BE2C (cell line): Measurements from ENCODE around the gene PEX11A.

ENCODE experiments used
- DNase-seq: peaks from one replicate; pipeline ENCODE4 v3.0.0-alpha.2; 2020
- H3K27me3 ChIP-seq: fragments of 250-450 bp; sonication (Bioruptor Pico); 2 replicates; pipeline ENCODE4 v1.5.1; 2020; ENCODE audit warnings: mild to moderate bottlenecking
- H3K36me3 ChIP-seq: fragments of 250-450 bp; sonication (Bioruptor Pico); 2 replicates; pipeline ENCODE4 v1.5.1; 2020; ENCODE audit warnings: mild to moderate bottlenecking
- H3K4me1 ChIP-seq: fragments of 250-450 bp; sonication (Bioruptor Pico); 2 replicates; pipeline ENCODE4 v1.5.1; 2020
- H3K4me3 ChIP-seq: 2 replicates; pipeline ENCODE4 v1.5.1; 2011; ENCODE audit warnings: low read depth, low read length
- H3K9me3 ChIP-seq: fragments of 250-450 bp; sonication (Bioruptor Pico); 2 replicates; pipeline ENCODE4 v1.5.1; 2020
- TF ChIP-seq, protein P1 (sequence below): IDR thresholded peaks from 2 replicates; pipeline ENCODE4 v1.5.1; 2012; ENCODE audit warnings: mild to moderate bottlenecking, low read depth, low read length

The PEX11A gene

DNA sequence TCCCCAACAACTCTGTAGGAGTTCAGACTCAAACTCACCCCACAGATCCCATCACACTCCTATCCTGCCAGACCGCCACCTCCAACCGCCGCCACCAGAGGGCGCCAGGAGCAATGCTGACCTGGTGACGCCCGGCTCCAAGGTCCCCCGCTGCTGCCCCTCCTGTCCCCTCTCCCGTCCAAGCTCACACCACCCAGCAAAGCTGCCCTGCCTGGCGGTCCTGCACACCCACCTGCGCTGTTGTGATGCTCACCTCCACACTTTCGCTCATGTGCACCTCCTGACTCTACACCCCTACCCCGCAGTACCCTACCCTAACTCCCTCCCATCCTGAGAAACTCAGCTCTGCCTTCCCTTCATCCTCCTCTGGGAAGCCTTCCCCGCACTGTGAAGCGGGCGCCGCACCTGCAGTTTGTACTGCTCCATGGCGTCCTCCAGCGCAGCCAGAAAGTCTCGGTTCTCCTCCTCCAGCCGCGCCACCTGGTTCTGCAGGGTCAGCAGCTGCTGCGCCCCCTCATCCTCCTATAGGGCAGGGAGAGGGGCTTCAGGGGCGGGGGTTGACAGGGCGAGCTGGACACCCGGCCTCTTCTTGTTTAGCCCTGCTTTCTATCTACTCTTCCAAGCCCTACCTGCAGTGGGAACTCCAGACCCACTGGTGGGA, 43.2 kb downstream of the PEX11A start:
- peak; percentile 83 for DNase-seq

DNA sequence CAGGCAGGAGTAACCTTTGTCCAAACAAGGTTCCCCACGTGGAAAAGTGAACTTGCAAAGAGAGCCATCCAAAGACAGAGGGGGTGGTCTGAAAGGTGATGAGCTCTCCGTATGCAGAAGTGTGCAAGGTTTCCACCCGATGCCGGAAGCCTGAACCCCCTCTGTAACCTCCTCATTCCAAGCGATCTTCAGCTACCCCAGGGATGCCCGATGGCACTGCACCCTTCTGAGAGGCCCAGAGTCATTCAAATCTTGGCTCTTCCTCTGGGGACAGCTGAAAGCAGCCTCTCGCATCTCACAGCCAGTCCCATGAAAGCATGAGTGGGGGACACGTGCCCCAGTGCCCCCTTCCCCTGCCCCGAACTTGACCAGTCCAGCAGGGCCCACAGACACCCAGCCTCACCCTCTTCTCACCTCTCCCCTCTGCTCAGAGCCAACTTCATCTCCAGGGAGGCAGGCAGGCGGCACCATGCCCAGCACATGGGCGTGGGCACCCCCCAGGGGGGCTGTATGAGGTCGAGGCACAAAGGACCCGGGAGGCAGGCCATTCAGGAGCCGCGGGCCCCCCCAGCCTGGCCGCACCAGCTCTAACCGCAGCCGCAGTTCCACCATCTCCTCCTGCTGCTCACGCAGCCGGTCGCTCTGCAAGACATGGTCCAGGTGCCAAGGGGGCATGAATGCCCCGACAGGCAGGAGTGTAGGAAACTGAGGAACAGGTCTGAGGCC, 44.0 kb downstream of the PEX11A start:
- H3K4me3 ChIP-seq = no peak overlapping the region
- H3K36me3 ChIP-seq = peaks cover 18% of the 10 kb centered on the region
- H3K4me1 ChIP-seq = no peaks in the 10 kb centered on the region
- TF ChIP-seq, protein P1, sequence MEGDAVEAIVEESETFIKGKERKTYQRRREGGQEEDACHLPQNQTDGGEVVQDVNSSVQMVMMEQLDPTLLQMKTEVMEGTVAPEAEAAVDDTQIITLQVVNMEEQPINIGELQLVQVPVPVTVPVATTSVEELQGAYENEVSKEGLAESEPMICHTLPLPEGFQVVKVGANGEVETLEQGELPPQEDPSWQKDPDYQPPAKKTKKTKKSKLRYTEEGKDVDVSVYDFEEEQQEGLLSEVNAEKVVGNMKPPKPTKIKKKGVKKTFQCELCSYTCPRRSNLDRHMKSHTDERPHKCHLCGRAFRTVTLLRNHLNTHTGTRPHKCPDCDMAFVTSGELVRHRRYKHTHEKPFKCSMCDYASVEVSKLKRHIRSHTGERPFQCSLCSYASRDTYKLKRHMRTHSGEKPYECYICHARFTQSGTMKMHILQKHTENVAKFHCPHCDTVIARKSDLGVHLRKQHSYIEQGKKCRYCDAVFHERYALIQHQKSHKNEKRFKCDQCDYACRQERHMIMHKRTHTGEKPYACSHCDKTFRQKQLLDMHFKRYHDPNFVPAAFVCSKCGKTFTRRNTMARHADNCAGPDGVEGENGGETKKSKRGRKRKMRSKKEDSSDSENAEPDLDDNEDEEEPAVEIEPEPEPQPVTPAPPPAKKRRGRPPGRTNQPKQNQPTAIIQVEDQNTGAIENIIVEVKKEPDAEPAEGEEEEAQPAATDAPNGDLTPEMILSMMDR = no peak
- no peaks in the 10 kb centered on the region for H3K9me3 ChIP-seq
- H3K27me3 ChIP-seq = no peaks in the 10 kb centered on the region
- DNase-seq = no peak

More for the DNA sequence above, 43.2 kb downstream of the PEX11A start:
- Histone ChIP-seq H3K4me1 (no peaks in the 10 kb centered on the region), H3K9me3 (no peaks in the 10 kb centered on the region), H3K36me3 (peaks cover 18% of the 10 kb centered on the region), H3K4me3 (no peak overlapping the region), H3K27me3 (no peaks in the 10 kb centered on the region)
- TF ChIP-seq, protein P1 = peak; percentile 82

DNA sequence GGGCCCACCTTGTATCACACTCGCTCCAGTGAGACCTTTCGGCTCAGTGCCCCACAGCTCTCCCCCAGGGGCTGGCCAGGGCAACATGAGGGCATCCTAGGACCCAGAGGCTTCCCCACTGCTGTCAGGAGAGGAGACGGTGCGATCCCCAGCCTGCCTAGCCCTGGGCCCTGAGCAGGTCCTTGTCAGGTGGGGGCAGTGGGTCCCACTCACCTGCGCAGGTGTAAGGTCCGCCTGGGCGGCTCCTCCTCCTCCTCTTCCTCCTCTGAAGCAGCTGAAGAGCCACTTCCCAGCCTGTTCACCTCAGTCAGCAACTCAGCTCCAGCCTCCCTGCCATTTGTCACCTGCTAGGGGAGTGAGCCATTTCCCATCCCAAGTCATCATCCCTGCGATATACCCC, 44.9 kb downstream of the PEX11A start:
- Histone ChIP-seq H3K4me1 (no peaks in the 10 kb centered on the region), H3K36me3 (peaks cover 18% of the 10 kb centered on the region), H3K27me3 (no peaks in the 10 kb centered on the region), H3K4me3 (no peak overlapping the region), H3K9me3 (no peaks in the 10 kb centered on the region)
- TF ChIP-seq, protein P1 = no peak
- no peak for DNase-seq

DNA sequence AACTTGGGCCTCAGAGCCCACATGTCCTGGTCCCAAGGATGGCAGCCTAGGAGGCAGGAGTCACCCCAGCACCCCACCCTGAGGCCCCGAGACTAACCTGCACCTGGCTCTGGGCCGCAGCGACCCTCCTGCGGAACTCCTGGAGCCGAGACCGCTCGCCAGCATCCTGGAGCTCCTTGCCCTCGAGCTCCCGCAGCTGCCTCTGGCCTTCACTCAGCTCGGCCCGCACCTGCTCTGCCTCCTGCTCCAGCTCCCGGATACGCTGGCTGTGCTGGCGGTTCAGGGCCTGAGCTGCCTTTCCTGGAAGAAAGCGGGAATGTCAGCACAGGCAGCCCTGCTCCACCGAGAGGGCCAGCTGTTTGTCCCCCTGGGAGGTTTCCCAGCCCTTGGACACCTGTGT, 48.4 kb downstream of the PEX11A start:
- no peak for DNase-seq
- TF ChIP-seq, protein P1 = no peak
- H3K36me3 ChIP-seq = peaks cover 9% of the 10 kb centered on the region

DNA sequence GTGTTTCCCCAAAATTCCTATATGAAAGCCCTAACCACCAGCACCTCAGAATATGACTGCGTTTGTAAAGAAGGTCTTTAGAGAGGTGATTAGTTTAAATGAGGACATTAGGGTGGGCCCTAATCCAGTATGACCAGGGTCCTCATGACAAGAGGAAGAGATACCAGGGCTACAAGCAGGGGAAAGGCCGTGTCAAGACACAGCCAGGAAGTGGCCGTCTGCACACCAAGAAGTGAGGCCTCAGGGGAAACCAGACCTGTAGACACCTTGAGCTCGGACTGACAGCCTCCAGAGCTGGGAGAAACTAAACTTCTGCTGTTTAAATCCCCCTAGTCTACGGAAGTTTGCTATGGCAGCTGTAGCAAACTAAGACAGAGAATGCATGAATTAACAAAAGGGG, 49.5 kb downstream of the PEX11A start:
- Histone ChIP-seq H3K27me3 (no peaks in the 10 kb centered on the region), H3K9me3 (no peaks in the 10 kb centered on the region), H3K4me3 (no peak overlapping the region), H3K4me1 (no peaks in the 10 kb centered on the region), H3K36me3 (peaks cover 5% of the 10 kb centered on the region)
- TF ChIP-seq, protein P1 = no peak
- DNase-seq = no peak

More for the DNA sequence above, 48.4 kb downstream of the PEX11A start:
- Histone ChIP-seq H3K27me3 (no peaks in the 10 kb centered on the region), H3K9me3 (no peaks in the 10 kb centered on the region), H3K4me1 (no peaks in the 10 kb centered on the region), H3K4me3 (no peak overlapping the region)

DNA sequence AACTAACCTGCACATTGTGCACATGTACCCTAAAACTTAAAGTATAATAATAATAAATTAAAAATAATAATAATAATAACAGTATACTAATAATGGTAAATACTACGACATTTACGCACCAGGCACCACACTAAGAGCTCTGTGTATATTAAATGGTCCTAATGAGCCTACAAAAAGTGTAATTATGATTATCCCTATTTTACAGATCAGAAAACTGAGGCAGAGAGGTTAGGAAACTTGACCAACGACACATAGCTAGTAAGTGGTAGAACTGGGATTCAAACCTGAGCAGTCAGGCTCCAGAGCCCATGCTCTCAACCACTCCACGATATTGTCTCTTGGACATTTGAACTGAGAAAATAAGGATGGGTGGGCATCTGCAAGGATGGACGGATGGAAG, 50.3 kb downstream of the PEX11A start:
- TF ChIP-seq, protein P1 = no peak
- Histone ChIP-seq H3K4me1 (no peaks in the 10 kb centered on the region), H3K36me3 (peaks cover 5% of the 10 kb centered on the region), H3K9me3 (no peaks in the 10 kb centered on the region), H3K4me3 (no peak overlapping the region), H3K27me3 (no peaks in the 10 kb centered on the region)
- DNase-seq = no peak
